HG03432 (cell line): Measurements from ENCODE around the gene SETX.
"Not testable (repeated sequence)": the region's sequence is repeated elsewhere in the genome, so short reads cannot be mapped to it uniquely, and the experiment has no call there.

ENCODE experiments used
- ATAC-seq: cut with Tn5 transposase; IDR thresholded peaks from one replicate; pipeline ENCODE4 v1.9.1; 2021; ENCODE audit warnings: mild to moderate bottlenecking, moderate library complexity; ENCODE audit not compliant: unreplicated experiment

SETX gene

DNA sequence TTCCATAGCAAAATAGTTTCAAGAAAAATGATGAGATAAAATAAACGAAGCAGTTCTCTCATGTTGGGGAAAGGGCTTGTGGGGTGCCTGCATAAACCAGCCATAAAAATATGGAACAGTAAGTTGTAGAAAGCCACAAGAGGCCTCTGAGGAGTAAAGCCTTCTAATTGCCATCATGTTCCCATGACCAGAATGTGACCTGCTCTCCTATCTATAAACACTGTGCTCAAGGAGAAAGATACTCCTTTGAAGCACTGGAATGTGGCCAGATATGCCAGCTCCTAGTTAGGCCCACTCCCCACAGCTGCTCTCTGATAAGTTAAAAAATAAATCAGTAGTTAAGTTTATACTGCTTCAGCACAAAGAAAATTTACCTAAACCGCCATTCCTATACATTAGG is 65.8 kb downstream of the SETX start:
- ATAC-seq: no peak

GRCh38 chr9:132288361-132288760 is 66.4 kb downstream of the SETX start:
- ATAC-seq: no peak

DNA sequence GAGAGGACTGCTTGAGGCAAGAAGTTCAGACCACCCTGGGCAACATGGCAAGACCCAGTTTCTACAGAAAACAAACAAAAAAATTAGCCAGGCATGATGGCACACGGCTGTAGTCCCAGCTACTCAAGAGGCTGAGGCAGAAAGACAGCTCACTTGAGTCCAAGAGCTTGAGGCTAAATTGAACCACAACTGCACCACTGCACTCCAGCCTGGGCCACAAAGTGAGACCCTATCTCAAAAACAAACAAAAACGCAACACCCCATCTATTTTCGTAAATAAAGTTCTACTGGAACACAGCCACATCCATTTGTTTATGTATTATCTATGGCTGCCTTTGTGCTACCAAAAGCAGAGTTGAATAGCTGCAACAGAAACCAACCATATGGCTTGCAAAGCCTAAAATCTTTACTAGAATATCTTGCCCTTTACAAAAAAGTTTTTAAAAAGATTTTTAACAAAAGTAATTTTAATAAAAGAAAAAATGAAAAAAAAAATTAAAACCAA is 67.5 kb downstream of the SETX start:
- ATAC-seq: no peak

- no peak for ATAC-seq
These were observed 70.9 kb downstream of the SETX start for GRCh38 chr9:132283863-132284262.

DNA sequence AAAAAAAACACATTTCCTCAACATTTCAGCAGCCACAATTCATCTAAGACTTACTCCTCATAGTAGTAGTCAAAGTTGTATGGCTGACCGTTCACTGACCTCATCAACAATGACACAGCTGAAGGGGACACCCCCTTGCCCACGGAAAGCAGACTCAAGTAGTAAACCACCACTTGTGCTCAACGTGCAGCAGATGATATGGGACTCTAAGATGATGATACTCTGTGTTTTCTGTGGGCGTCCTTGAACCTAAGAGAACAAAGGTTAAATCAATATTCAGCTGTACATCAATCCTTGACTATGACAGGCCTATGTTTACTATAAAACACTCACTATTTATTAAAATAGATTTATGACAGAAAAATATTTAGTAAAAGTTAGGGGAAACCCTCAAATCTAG is 71.6 kb downstream of the SETX start:
- ATAC-seq: no peak

DNA sequence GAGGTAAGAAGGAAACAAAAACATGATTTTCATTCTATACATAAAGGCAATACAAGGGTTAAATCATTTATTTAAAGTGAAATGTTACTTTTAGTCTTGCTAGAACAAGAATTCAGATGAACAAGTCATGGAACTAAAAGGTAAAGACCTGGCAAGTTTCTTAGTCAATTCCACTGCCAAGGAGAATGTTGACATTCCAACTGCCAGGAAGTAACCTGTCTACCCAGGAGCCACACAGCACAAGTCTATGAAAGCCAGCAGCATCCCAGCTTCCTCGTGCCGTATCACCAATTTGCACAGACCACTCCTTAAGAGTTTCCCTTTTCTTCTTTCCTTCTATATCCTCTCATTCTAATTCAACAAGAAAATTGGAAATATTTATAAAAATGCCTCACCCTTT is 79.9 kb downstream of the SETX start:
- no peak for ATAC-seq

DNA sequence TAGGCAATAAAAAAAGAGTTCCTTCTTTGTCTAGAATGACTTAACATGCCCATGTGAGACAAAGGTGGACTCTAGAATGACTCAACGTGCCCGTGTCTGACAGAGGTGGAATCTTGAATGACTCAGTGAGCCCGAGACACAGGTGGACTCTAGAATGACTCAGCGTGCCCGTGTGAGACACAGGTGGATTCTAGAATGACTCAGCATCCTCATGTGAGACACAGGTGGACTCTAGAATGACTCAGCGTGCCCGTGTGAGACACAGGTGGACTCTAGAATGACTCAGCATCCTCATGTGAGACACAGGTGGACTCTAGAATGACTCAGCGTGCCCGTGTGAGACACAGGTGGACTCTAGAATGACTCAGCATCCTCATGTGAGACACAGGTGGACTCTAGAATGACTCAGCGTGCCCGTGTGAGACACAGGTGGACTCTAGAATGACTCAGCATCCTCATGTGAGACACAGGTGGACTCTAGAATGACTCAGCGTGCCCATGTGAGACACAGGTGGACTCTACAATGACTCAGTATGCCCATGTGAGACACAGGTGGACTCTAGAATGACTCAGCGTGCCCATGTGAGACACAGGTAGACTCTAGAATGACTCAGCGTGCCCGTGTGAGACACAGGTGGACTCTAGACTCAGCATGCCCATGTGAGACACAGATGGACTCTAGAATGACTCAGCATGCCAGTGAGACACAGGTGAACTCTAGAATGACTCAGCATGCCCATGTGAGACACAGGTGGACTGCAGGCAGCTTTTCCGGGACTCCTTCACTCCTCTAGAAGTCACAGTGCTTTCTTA is 84.9 kb downstream of the SETX start:
- not testable (repeated sequence) for ATAC-seq

DNA sequence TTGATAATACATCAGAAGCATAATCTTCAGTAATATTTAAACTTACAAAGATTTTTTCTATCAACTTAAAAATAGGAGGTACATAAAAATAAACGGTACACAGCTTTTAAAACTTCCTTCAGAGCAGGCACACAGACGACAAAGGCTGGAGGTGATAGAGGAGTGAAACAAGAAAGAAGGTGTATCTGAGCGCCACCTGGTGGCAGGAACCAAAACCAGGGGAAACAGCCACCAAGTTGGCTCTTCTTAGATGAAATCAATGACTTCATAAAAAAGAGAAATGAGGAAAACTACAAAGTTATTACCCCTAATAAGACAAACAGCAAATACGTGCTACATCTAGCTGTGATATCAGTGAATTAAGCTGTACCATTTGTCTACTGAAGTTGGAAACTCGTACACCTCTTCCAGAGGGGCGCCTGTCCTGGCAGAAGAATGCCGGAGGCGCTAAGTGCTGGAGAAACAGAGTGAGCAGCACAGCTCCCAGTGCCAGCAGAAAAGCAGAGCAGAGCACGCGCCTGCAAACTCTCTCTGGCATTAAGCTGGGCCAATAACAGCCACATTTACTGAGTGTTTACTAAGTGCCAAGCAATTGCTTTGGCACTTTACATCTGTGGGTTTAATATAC is 85.9 kb downstream of the SETX start:
- ATAC-seq: no peak

GRCh38 chr9:132267660-132268059 is 87.1 kb downstream of the SETX start:
- ATAC-seq: no peak

DNA sequence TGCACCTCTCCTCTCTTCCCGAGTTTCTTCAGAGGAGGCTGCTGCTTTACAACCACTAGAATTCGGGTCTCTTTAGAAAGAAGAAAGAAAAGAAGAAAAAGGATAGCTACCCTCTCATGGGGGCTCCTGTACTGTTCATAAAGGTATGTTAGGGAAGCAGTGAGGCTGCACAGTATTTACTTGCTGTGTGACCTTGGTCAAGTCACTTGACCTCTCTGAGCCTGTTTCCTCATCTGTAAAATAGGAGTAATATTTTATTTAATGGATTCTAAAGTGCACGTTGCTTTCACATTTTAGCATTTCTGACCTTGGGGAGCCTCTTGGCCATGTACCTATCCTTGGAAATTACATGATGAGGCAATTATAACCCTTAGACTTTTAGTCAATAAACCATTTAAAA is 88.8 kb downstream of the SETX start:
- no peak for ATAC-seq

GRCh38 chr9:132260846-132261245 is 93.9 kb downstream of the SETX start:
- ATAC-seq: no peak

DNA sequence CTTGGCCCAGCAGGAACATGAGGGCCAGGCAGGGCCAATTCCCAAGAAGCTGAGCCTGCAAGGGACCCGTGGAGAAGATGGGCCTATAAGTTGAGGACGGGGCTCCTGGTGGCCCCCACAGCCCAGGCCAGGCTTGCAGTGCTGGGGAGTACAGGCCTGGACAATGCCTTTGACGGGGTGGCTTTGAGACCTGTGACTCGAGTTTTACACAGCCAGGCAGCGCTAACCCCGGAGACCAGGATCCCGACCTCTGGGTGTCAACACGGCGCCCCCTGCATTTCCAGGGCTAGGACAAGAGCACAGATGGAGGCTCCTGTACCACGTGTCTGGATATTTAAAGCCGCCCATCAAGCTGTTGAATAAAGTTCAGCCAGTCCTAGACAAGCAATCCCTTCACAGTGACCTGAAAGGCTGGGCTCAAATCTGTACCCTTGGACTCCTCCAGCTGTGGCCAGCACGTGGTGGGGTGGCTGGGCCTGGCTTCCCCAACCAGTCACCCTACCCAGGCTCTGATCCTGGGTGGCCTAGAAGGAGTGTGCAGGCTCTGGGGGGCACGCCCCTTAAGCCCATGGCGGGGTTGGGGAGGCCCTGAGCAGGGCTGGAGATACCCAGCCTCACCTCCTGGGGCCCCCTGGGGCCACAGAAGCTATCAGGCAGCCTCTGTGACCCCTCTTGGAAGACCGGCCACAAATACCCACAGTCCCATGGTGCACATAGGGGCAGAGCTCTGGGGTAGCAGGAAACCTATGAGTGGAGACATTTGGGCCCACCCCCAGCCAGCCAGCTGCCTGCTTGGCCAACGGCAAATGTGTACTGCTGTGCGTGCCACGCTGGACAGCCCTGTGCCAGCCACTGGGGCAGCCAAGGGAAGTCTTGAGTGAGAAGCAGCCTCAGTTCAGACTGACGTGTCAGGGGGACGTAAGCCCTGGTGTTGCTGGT is 104.2 kb downstream of the SETX start:
- ATAC-seq: no peak

- ATAC-seq: no peak
These were observed 105.1 kb downstream of the SETX start for GRCh38 chr9:132249690-132250089.

- ATAC-seq: no peak
These were observed 105.7 kb downstream of the SETX start for GRCh38 chr9:132249123-132249522.

DNA sequence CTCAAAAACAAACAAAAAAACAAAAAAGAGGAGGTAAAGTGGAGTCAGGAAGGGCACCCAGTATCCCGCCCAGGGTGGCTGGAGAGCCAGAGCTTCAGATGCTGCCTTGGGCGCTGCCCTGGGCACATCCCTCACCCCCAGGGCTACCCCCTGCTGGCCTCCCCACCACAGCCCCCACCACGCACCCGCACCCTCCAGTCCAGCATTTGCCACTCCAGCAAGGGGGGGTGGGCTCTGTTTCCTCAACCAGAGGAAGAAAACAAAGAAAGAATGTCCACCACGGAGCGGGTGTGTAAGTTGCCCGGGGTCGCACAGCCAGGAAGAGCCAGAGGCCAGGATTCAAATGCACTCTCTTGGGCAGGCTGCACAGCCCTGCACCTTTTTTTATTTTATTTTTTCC is 106.8 kb downstream of the SETX start:
- ATAC-seq: no peak

DNA sequence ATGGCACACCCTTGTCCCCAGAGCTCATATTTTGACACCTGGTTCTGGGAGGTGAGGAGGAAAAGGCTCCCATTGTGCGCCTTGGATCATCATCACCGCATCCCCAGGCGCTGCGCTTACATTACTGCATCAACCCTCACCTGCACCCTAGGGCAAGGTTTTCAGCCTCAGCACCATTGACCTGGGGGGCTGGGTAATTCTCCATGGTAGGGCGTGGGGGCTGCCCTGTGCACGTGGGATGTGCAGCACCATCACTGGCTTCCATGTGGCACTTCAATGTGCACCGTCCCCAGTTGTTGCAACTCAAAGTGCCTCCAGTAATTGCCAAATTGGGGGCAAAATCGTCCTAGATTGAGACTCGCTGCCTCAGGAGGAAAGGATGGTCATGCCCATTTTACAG is 109.3 kb downstream of the SETX start:
- no peak for ATAC-seq

DNA sequence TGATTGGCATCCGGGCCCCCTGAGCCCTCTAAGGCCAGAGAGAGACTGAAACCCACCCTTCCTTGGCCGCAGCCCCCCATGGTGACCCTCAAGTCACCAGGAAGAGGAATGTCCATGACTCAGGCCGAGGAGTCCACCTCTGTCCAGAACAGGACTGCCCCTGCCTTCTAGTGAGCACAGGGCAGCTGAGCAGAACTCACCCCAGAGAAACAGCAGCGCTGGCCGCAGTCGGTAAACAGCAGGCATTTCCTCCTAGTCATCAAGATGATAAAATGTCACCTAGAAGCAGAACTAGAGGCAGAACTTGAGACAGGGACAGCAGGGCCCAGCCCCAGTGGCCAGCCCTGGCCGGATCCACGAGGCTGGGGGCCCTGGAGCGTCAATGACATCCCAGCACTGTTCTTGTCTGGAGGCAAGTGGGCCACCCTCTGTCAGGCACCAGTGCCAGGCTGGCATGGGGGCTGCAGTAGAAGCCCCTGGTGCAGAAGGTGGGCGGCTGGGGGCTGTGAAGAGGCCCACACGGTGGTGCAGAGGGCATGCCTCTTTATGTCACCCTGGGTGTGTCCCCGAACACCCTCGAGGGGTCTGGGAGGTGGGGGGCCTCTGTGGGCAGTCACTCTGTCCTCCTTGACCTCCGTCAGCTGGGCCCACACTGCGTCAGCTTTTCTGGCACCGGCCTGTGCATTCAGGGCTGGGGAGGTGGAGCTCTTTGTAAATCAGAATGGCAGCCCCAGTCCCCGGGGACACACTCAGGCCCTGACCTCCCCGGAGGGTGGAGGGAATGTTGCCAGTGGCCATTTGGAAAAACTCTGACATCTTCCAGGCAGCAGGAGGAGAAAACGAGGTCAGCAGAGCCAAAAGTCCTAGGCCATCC is 110.0 kb downstream of the SETX start:
- no peak for ATAC-seq

DNA sequence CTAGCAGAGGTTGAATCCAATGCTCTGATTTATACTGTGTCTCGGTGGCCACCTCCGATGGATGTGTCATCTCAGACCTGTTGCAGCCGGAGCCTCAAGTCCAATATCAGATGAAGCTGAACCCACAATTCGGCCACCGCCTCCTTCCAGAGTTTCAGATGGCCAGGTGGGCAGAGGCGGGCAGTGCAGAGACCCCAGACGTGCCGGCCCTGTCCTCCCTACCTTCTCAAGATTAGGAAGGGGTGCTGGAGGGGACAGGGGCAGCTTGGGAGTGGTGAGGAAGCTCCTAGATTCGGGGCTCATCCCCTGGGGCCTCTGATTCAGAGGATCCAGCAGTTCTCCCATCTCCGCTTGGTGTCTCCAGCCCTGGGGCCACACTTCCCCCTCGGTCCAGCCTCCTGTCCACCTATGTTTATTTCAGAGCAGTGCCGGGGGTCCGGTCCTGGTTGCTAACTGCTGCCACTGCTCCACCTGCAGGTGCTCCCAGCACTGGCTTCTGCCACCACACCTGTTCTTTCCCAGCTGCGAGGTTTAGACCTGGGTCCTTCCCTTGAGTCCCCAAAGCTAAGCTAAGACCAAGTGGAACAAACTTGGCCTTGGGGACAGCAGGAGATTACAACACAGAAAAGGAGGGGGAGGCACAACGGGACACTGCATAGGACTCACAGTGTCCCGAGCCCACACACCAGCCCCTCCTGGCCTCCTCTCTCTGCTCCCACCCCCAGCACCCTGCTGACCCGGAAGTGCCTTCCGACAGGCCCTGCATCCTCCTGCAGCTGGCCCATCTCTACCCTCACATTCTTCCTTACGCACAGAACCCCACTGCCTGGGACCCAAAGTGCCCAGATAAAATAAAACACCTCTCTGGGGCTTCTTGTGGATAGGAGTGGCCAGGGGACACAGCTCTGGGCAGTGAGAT is 111.4 kb downstream of the SETX start:
- no peak for ATAC-seq

DNA sequence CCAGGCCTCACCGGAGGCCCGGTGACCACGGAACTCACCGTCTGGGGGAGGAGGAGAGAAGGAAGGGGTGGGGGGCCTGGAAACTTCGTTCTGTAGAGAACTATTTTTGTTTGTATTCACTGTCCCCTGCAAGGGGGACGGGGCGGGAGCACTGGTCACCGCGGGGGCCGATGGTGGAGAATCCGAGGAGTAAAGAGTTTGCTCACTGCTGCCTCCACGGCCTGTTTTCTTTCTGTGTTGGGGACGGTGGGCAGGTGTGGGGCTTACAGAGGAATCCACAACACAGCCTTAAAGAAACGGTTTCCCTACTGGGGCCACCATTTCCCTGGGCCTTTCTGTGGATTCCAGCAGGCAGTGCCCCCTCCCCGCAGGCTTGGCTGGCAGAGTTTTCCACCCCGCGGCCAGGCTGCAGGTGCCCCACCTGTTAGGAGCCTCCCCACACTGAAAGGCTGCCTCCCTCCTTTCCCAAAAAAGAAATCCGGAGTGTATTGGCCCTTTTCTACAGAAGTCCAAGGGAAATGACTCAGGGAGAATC is 112.1 kb downstream of the SETX start:
- ATAC-seq: no peak
